Effector CD8-positive, alpha-beta T cell (primary cell): ENCODE measurements around the gene RAD52.

Source experiments
- DNase-seq: peaks from one replicate; lab custom pipeline; 2025; lab: John Stamatoyannopoulos, UW

The RAD52 gene

DNA sequence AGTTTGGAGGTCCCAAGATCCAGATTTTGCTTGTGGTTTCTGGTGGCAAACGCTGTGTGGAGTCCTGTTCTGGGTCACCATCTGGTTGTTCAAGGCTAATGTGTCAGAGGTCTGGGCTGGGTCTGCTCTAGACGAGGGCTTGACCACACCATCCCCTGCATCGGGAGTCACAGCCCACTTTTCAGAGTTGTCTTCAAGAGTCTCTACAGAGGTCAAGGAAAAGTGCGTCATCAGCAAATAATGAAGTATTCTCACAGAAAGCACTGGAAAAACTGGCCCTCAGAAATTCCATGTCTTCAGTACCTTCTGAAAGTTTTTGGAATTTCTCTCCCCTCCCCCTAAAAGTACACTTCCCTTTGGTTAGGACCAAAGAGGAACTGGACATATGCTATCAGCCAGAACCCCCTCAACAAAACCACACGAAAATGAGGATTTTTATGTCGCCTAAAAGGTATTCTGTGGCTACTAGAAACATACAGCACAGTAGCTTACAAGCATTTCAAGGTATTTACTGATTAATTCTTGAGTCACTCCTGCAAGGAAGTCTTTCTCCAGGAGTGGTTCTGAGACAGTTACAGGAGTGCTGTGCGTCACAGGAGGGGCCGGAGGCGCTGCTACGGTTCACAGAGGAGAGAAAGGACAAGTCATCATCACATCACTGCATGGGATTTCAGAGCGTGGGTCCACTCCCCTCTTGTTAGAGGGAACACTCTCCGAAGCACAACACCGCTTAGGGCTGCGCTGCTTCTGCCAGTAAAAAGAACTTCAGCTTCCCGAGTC, 35.4 kb downstream of the RAD52 start:
- no peak for DNase-seq

DNA sequence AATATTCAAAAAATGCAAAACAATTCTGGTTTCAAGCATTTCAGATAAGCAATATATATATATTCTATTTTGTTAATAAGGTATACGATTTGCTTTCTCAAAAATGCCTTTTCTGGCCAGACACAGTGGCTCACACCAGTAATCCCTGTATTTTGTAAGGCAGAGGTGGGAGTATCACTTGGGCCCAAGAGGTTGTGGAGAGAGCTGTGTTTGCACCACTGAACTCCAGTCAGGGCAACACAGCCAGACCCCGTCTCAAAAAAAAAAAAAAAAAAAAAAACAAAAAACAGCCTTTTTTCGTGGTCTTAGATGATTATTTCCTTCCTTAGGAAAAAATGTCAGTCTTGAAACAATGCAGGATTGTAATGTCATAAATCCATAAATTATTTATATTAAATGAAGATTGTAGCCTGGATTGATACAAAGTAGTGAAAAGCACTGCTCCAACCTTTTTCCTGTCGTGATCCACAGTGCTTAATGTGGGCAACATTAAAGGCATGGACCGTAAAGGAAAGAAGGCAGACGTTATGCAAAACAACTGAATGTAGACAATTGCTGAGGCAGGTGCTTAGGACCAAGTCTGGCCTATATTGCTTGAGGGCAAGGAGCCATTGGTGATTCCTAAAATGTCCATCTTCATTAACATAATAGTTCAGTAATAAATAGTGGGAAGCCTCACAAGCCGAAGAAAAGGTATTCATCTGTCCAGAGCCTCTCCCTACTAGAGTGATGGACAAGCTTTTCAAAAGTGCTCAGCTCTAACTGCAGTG, 36.8 kb downstream of the RAD52 start:
- no peak for DNase-seq

DNA sequence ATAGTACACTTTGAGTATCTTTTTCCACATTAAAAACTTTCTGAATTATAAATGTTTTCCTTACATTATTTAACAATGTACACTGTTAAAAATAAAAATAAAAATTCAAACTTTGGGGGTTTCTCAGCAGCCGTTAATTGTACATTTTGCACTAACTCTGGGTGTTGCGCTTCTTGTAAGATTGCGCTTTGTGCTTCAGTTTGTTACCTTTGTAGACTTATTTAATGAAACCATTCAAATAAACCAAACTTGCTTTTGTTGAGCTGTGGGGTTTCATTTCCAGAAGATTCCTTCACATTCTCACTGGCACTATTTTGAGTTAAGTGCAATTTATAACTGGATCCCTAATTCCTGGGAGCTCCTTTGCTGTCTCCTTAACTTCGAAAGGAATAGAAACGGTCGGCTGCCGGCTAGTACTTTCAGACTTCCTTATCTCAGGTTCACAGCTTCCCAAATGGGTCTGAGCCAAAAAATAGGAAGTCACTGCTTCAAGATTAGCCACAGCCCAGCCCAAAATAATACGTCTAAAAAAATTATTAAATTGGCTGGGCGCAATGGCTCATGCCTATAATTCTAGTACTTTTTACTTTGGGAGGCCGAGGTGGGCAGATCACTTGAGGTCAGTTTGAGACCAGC, 38.2 kb downstream of the RAD52 start:
- DNase-seq, result no peak

DNA sequence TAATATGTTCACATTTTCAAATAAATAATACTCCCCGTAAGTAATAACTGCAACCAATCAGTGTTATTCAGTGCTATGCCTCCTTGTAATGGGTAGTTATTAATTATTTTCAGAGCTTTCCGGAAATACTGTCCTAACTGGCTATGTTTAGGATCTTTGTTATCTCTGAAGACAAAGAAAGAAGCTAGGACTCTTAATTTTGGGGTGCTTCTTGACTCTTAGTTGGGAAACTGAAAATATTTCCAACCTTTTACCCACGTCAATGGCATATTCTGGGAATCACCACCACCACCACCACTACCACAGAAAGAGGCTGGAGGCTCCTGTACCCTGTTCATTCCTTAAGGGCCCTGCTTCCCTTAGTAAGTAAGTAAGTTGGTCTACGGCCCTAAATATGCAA, 39.1 kb downstream of the RAD52 start:
- DNase-seq, result no peak

DNA sequence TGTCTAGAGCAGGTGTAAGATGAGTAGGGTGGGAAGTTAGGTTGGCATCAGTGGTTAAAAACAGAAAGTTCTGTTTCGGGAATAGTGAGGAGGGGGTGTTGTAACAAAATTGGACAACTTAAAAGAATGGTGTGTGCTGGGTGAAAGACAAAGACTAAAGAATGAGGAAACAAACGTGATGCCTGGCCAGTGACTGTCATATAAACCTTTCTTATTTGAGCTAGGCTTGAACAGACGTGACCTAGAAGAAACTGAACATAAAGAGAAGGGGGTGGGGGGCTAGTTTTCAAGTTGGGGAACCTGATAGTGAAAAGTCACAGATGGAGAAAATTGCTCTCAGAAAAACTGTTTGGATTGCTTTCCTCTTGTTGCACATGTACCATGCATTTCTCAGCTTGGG, 39.6 kb downstream of the RAD52 start:
- no peak for DNase-seq

DNA sequence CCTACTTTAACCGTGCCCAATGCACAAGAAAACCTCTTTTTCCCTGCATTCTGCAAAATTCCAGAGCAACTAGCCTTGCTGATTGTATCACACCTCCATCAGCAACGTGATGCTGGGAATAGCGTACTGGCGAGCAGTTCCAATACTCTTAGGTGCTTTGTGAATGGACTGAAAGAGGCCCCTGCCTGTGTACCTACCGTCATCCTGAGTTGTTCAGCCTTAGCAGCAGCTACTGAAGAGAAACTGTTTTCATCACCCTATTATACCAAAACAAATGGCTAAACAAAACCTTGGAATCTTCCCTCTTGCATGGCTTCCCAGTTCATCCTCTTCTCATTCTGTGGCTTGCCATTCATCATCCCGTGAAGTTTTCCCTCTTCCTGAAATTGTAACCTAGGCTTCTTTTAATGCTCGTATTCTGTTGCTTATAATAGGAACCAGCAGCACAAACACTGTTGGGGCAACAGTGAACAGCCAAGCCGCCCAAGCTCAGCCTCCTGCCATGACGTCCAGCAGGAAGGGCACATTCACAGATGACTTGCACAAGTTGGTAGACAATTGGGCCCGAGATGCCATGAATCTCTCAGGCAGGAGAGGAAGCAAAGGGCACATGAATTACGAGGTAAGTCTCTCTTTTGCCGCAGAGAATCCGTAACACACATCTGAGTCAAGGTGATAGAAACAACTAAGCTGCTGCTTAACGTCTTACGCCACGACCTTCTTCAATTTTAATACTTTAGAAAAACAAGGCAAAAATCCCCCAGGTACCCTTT, 41.9 kb downstream of the RAD52 start:
- DNase-seq, result no peak

DNA sequence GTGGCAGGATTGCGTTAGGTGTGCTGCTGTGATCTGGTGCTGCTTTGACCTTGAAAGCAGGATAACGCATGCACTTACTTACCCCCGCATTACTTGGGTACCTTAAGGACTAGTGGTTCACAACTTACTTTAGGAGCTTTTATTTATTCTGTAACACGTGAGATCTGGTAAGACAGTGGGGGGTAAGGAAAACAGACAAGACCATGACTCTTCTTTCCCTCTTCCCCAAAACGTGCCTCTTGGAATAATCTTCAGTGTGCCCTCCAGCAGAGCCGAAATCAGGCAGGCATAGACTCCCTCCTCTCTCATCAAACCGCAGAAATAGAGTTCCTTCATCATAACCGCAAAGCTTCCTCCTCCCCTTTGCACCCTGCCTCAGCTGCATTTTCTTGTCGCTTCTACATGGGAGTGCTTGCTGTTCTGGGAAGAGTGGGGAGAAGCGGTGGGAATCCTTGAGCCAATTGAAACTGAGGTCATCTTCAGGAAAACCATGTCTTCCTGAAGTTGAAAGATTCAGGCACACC, 43.4 kb downstream of the RAD52 start:
- no peak for DNase-seq

DNA sequence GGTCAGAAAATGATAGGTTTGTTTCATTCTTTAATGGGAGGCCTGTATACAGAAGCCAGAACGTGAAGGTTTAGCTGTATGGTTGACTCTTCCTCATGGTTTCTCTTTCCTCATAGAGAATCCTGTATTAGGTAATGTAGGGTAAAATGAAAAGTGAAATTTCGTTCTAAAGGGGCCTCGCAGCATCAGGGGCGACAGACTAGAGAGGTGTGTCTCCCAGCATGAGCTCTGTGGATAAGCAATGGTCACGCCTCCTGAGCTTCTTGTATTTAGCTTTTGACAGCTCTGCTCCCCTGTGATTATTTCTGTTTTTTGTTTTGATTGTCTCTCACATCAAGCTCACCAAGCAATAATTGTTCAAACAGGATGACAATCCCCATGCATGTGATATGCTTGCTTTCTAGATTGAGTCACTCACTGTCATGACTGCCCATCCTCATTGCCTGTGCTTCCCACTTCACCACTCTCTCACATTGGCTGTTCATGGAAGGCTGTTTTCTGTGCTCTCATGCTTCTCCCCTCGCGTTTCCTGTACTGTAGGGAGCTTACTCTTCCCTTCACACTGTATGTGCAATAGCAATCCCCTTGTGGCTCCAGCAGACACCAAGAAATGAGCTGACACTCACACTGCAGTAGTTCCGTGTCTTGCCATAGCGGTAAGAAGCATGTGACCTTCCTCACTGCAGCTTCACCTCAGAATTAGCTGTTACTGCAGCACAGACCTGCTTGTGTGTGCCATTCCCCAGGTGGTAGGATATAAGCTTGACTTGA, 44.0 kb downstream of the RAD52 start:
- DNase-seq, result no peak

DNA sequence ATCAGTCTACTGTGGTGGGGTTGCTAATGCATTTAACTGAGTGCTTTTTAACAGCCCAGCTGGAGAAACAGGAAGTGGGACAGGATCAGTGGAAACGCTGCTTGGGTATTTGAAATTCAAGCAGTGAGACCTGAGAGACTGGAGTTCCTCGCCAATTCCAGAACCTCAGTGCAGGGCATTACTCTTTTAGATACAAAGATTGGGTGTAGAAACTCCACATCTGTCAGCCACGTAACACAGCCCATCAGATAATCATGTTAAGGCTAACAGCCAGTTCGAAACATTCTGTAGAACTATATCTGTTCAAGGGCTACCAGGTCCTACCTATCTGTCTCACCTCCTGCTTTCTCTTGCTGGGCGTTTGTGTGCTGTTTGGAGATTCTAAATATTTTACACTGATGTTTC, 45.5 kb downstream of the RAD52 start:
- DNase-seq, result no peak

DNA sequence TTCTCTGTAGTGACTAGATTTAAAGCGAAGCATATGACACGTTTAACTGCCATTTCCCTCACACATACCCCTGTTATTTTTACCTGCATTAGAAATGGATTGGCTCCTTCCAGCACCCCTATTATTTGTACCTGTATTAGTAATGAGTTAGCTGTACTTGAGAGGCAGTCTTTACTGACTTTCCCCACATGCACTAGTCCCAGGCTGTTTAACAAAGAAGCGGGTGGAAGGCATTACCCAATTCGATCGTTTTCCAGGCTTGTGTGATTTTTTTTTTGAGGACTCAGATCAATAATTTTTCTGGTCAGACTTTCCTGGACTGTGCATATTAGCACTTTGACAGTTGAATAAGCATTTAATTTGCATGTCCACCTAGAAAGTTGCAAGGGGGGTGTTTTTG, 46.4 kb downstream of the RAD52 start:
- no peak for DNase-seq

DNA sequence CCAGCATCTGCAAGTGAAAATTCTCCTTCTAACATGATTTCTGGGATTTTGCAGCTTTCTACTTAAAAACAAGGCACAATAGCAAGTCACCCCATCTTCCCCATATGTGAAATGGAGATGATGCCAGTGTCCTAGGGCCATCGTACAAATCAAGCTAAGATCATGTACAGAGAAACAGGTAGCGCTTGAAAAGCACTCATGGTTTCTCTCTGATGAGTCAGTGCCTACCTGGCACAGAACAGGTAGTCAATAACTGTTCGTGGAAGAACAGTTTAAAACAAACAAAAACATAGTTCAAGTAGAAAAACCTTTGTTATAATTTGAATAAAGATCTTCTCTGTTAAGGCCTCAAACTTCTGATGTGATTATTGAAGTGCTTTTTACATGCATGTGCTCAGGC, 46.9 kb downstream of the RAD52 start:
- no peak for DNase-seq

DNA sequence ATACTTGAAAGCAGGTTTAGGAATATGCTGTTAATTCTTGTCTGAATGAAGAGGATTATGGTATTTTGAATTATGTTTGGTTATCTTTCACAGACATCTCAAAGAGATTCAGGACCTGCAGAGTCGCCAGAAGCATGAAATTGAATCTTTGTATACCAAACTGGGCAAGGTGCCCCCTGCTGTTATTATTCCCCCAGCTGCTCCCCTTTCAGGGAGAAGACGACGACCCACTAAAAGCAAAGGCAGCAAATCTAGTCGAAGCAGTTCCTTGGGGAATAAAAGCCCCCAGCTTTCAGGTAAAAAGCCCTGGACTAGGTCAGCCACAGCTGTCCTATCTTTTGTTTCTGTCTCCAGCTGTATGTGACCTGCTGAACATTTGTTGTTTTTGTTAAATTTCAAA, 52.1 kb downstream of the RAD52 start:
- DNase-seq, result no peak

DNA sequence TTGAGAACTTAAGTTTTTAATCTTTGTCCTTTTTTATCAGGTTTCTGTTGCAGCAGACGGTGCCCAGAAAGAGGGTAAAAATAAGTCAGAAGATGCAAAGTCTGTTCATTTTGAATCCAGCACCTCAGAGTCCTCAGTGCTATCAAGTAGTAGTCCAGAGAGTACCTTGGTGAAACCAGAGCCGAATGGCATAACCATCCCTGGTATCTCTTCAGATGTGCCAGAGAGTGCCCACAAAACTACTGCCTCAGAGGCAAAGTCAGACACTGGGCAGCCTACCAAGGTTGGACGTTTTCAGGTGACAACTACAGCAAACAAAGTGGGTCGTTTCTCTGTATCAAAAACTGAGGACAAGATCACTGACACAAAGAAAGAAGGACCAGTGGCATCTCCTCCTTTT, 53.5 kb downstream of the RAD52 start:
- no peak for DNase-seq

DNA sequence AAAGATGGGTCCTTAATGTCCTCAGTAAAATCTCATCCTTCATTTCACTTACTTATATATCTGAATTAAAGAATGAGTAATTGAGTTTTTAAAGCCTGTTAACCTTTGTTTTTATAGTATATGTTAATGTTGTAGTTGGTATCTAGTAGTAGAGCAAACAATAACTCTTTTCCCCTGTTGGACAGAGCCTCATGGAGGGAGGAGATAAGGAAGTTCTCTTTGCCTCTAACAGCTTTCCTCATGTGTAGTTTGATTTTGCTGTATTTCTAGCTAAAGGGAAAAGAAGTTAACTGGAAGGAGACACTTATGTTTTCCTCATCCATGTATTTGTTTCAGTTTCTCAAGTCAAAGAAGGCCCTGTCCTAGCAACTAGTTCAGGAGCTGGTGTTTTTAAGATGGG, 55.3 kb downstream of the RAD52 start:
- no peak for DNase-seq

DNA sequence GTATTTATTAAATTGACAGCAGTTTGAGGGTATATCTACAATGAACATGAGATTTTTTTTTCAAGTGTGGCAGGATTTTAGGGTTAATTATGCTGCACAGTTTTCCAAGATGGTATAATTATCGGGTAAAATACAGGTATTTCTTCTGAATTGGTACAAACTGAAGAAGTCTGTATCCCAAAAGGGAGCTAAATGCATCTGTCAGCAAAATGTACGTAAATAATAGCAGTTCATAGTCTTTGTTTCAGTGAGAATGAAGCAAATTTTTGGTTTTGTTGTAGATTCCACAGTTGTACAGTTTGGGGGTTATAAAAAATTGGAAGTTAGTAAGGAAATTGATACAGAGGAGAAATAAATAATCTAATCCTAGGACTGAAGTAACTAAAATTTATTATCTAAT, 63.3 kb downstream of the RAD52 start:
- no peak for DNase-seq

DNA sequence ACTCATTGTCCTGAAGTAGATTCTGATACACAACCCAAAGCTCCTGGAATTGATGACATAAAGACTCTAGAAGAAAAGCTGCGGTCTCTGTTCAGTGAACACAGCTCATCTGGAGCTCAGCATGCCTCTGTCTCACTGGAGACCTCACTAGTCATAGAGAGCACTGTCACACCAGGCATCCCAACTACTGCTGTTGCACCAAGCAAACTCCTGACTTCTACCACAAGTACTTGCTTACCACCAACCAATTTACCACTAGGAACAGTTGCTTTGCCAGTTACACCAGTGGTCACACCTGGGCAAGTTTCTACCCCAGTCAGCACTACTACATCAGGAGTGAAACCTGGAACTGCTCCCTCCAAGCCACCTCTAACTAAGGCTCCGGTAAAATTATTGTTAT, 63.8 kb downstream of the RAD52 start:
- DNase-seq, result no peak

DNA sequence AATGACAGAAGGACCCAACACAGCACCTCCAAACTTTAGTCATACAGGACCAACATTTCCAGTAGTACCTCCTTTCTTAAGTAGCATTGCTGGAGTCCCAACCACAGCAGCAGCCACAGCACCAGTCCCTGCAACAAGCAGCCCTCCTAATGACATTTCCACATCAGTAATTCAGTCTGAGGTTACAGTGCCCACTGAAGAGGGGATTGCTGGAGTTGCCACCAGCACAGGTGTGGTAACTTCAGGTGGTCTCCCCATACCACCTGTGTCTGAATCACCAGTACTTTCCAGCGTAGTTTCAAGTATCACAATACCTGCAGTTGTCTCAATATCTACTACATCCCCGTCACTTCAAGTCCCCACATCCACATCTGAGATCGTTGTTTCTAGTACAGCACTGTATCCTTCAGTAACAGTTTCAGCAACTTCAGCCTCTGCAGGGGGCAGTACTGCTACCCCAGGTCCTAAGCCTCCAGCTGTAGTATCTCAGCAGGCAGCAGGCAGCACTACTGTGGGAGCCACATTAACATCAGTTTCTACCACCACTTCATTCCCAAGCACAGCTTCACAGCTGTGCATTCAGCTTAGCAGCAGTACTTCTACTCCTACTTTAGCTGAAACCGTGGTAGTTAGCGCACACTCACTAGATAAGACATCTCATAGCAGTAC, 64.6 kb downstream of the RAD52 start:
- DNase-seq, result no peak

DNA sequence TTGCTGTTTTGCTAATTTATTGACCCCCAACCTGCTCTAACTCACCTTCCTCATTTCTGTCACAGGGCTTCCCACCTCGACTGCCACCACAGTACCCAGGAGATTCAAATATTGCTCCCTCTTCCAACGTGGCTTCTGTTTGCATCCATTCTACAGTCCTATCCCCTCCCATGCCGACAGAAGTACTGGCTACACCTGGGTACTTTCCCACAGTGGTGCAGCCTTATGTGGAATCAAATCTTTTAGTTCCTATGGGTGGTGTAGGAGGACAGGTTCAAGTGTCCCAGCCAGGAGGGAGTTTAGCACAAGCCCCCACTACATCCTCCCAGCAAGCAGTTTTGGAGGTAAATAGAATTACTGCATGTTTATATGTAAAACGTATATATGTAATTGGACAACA, 68.8 kb downstream of the RAD52 start:
- no peak for DNase-seq

DNA sequence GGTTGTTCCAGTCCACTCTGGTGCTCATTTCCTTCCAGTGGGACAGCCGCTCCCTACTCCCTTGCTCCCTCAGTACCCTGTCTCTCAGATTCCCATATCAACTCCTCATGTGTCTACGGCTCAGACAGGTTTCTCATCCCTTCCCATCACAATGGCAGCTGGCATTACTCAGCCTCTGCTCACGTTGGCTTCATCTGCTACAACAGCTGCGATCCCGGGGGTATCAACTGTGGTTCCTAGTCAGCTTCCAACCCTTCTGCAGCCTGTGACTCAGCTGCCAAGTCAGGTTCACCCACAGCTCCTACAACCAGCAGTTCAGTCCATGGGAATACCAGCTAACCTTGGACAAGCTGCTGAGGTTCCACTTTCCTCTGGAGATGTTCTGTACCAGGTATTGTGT, 69.9 kb downstream of the RAD52 start:
- no peak for DNase-seq

DNA sequence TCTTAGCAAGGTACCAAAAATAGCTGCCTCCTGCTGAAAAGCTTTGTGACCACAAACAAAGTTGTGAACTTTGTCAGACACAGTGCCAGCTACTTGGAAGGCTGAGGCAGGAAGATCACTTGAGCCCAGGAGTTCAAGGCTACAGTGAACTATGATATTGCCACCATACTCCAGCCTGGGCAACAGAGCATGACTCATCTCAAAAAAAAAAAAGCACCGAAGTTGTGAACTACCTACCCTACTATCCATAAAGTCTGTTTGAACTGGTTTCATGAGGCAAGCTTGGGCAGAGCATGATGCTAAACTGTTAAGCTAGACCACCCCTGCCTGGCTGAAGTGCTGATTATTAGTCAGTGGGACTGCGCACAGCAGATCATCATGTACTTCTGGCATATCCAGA, 75.5 kb downstream of the RAD52 start:
- DNase-seq, result no peak

DNA sequence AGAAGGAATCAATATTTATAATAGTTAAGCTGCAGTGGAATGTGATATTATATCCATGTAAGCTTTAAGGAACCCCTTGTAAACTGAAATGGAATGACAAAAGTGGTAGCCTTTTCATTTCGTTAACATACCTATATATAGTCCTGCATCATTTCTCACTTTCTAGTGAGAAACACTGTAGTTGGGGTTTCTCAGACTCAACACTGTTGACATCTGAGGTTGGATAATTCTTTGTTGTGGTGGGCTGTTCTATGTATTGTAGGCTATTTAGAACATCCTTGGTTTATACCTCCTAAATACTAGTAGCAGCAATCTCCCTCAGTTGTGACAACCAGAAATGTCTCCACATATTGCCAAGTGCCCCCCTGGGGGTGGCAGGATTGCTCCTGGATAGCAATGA, 79.1 kb downstream of the RAD52 start:
- no peak for DNase-seq
